GM13977 (cell line): ENCODE results near the gene SYTL3.

Experiments used
- DNase-seq: peaks from one replicate; pipeline ENCODE4 v3.0.0; 2012; ENCODE audit warnings: low spot score
- CTCF ChIP-seq: IDR thresholded peaks from 2 replicates; pipeline ENCODE4 v1.5.1; 2012; ENCODE audit warnings: mild to moderate bottlenecking, control low read depth; ENCODE audit not compliant: insufficient read depth; ENCODE audit errors: extremely low read depth, missing control alignments
- in situ Hi-C: fragments of 300-500 bp; cut with MboI; formaldehyde crosslinking; loops from one replicate; pipeline ENCODE4 v1.12.0; 2022; ENCODE audit warnings: low sequenced_read_pairs, low pct_unique_long_range_greater_than_20kb, mixed read lengths, inconsistent platforms; ENCODE audit not compliant: unreplicated experiment

SYTL3 gene

GRCh38 chr6:158636778-158637177 is 13.1 kb upstream of the SYTL3 start:
- TF ChIP-seq CTCF = no peak
- in situ Hi-C loops = no loop called here
- no peak for DNase-seq

- no peak for DNase-seq
- TF ChIP-seq CTCF = no peak
- in situ Hi-C loops = no loop called here
These were observed 11.5 kb upstream of the SYTL3 start for GRCh38 chr6:158638324-158638854.

GRCh38 chr6:158639056-158639455 is 10.8 kb upstream of the SYTL3 start:
- in situ Hi-C loops = no loop called here
- no peak for DNase-seq
- TF ChIP-seq CTCF = no peak

- no peak for TF ChIP-seq CTCF
- in situ Hi-C loops = no loop called here
- no peak for DNase-seq
These were observed 9.3 kb upstream of the SYTL3 start for GRCh38 chr6:158640519-158640918.

- no peak for TF ChIP-seq CTCF
- in situ Hi-C loops = no loop called here
- DNase-seq = no peak
These were observed 7.7 kb upstream of the SYTL3 start for GRCh38 chr6:158642097-158642601.

GRCh38 chr6:158643836-158644230 is 6.0 kb upstream of the SYTL3 start:
- in situ Hi-C loops = no loop called here
- no peak for TF ChIP-seq CTCF
- DNase-seq = no peak
